HTR-8/SVneo (cell line): ENCODE data around the gene SSBP2.

Experiments used
- DNase-seq: peaks from one replicate; pipeline ENCODE4 v3.0.0; 2011; ENCODE audit warnings: low spot score, mixed read lengths; ENCODE audit not compliant: insufficient read length
- FAIRE-seq: peaks from 2 replicates; lab custom pipeline; 2011; peaks lifted over from hg19 to GRCh38; lab: Jason Lieb, UNC

SSBP2 gene

GRCh38 chr5:81768935-81769452, 18.1 kb upstream of the SSBP2 start:
- peak; percentile 65 for FAIRE-seq
- peak; percentile 56 for DNase-seq

GRCh38 chr5:81767938-81768337, 17.0 kb upstream of the SSBP2 start:
- no peak for DNase-seq
- FAIRE-seq, result no peak

GRCh38 chr5:81767097-81767496, 16.2 kb upstream of the SSBP2 start:
- FAIRE-seq (no peak), DNase-seq (no peak)

GRCh38 chr5:81766611-81767010, 15.7 kb upstream of the SSBP2 start:
- no peak for FAIRE-seq
- no peak for DNase-seq

- no peak for DNase-seq
These were observed 12.5 kb upstream of the SSBP2 start for GRCh38 chr5:81763294-81763928.

GRCh38 chr5:81762853-81763252, 12.0 kb upstream of the SSBP2 start:
- DNase-seq (no peak), FAIRE-seq (no peak)

More at GRCh38 chr5:81763294-81763928, 12.5 kb upstream of the SSBP2 start:
- no peak for FAIRE-seq

- FAIRE-seq (no peak), DNase-seq (no peak)
These were observed 11.5 kb upstream of the SSBP2 start for GRCh38 chr5:81762401-81762800.

GRCh38 chr5:81761970-81762369, 11.1 kb upstream of the SSBP2 start:
- peak; percentile 23 for FAIRE-seq
- DNase-seq, result no peak

GRCh38 chr5:81761270-81761669, 10.4 kb upstream of the SSBP2 start:
- FAIRE-seq, result no peak
- no peak for DNase-seq

GRCh38 chr5:81760521-81760920, 9.6 kb upstream of the SSBP2 start:
- no peak for FAIRE-seq

GRCh38 chr5:81759632-81760005, 8.7 kb upstream of the SSBP2 start:
- DNase-seq (no peak), FAIRE-seq (no peak)

More at GRCh38 chr5:81760521-81760920, 9.6 kb upstream of the SSBP2 start:
- no peak for DNase-seq

- DNase-seq (no peak), FAIRE-seq (no peak)
These were observed 6.5 kb upstream of the SSBP2 start for GRCh38 chr5:81757404-81757803.

GRCh38 chr5:81756016-81756415, 5.1 kb upstream of the SSBP2 start:
- FAIRE-seq, result no peak
- DNase-seq, result no peak

GRCh38 chr5:81755320-81755719, 4.4 kb upstream of the SSBP2 start:
- peak; percentile 64 for FAIRE-seq
- peak; percentile 78 for DNase-seq

GRCh38 chr5:81754621-81755020, 3.7 kb upstream of the SSBP2 start:
- no peak for DNase-seq
- no peak for FAIRE-seq

GRCh38 chr5:81753429-81753828, 2.5 kb upstream of the SSBP2 start:
- no peak for FAIRE-seq

GRCh38 chr5:81752644-81752963, 1.7 kb upstream of the SSBP2 start:
- FAIRE-seq (no peak), DNase-seq (no peak)

More at GRCh38 chr5:81753429-81753828, 2.5 kb upstream of the SSBP2 start:
- DNase-seq, result no peak

- FAIRE-seq, result no peak
- DNase-seq, result no peak
These were observed 1.1 kb upstream of the SSBP2 start for GRCh38 chr5:81751836-81752643.

GRCh38 chr5:81750308-81751008, 439 bp downstream of the SSBP2 start:
- no peak for FAIRE-seq
- DNase-seq, result no peak

- DNase-seq (no peak), FAIRE-seq (no peak)
These were observed 1.2 kb downstream of the SSBP2 start for GRCh38 chr5:81749561-81750307.
